Upper lobe of left lung (tissue), 6 donors: Measurements from ENCODE around the gene CDC42EP1. TPM values are rescaled to one million over a fixed set of nuclear protein-coding genes. Genes with fewer than 3 reads are reported as not detected.

ENCODE experiments used
- ATAC-seq, 2 donors: fragments of 200-7000 bp; cut with Tn5 transposase; one replicate each; pipeline ENCODE4 v1.9.1; 2022; ENCODE audit warnings: mild to moderate bottlenecking in 2 of 2, moderate library complexity in 2 of 2; ENCODE audit not compliant: low FRiP score in 2 of 2
- DNase-seq, 2 donors: peaks; one replicate each; pipeline ENCODE4 v3.0.0-alpha.2; 2019 to 2020
- H3K27ac ChIP-seq, 4 donors: fragments of 200-600 bp; sonication (generic); one replicate each; pipeline ENCODE4 v1.5.1; 2016 to 2019
- H3K27me3 ChIP-seq, 4 donors: fragments of 200-600 bp; sonication (generic); one replicate each; pipeline ENCODE4 v1.5.1; 2017 to 2019
- H3K36me3 ChIP-seq, 4 donors: fragments of 200-600 bp; sonication (generic); one replicate each; pipeline ENCODE4 v1.5.1; 2016 to 2019
- H3K4me1 ChIP-seq, 4 donors: fragments of 200-600 bp; sonication (generic); one replicate each; pipeline ENCODE4 v1.5.1; 2018 to 2019
- H3K4me3 ChIP-seq, 4 donors: fragments of 200-600 bp; sonication (generic); one replicate each; pipeline ENCODE4 v1.5.1; 2017 to 2019; ENCODE audit warnings: mild to moderate bottlenecking in 2 of 4, moderate library complexity in 1 of 4
- H3K9me3 ChIP-seq, 4 donors: fragments of 200-600 bp; sonication (generic); one replicate each; pipeline ENCODE4 v1.5.1; 2018 to 2019
- EP300 ChIP-seq, 4 donors: sonication (generic); formaldehyde crosslinking; IDR thresholded peaks; one replicate each; pipeline ENCODE4 v1.5.1; 2017; ENCODE audit warnings: antibody characterized with exemption in 4 of 4, control low read depth in 2 of 4
- POLR2A ChIP-seq, 4 donors: fragments of 450-650 bp; IDR thresholded peaks; one replicate each; pipeline ENCODE4 v1.5.1; 2016 to 2017; ENCODE audit warnings: antibody characterized with exemption in 4 of 4, mild to moderate bottlenecking in 2 of 4
- POLR2AphosphoS5 ChIP-seq, 2 donors: sonication (generic); formaldehyde crosslinking; IDR thresholded peaks; one replicate each; pipeline ENCODE4 v1.5.1; 2017; ENCODE audit warnings: antibody characterized with exemption in 2 of 2
- WGBS, 2 donors: methylation state at CpG; one replicate each; pipeline ENCODE4 v1.1.5; 2017 to 2018; 5-methylcytosine and 5-hydroxymethylcytosine counted together
- total RNA-seq, 6 donors: library from RNA; depleted of rRNA in 4 of 6; stranded (reverse); fragments of >200 nt in 4 of 6; gene quantifications; one replicate each; pipeline versions ENCODE4 v1.1.0 to v1.2.1, GENCODE V29; 2016 to 2021
- TF ChIP-seq, protein P1 (sequence below), 6 experiments: fragments of 450-650 bp in 4 of 6; fragments of 200-600 bp in 2 of 6; sonication (generic) in 2 of 6; IDR thresholded peaks; one replicate each; pipeline ENCODE4 v1.5.1; 2016 to 2019; ENCODE audit warnings: antibody characterized with exemption in 6 of 6
- donor health status: DM: no; HTN: no; CAD: no; lungs with moderate emphysema.
- donor health status: DM: no; HTN: yes; CAD: no; lungs with severe emphysema.

The CDC42EP1 gene
- total RNA-seq, 6 donors from 2014 or later: 38.8 to 81.7 (median 67.5) TPM

GRCh38 chr22:37516456-37516855, 43.8 kb upstream of the CDC42EP1 start:
- no peak overlapping the region for H3K27ac ChIP-seq
- no peak overlapping the region for H3K4me3 ChIP-seq
- H3K9me3 ChIP-seq: no peaks in the 10 kb centered on the region
- H3K4me1 ChIP-seq: peaks cover 22 to 36% (median 26%) of the 10 kb centered on the region in 4 donors
- peaks cover 0 to 4% (median 0%) of the 10 kb centered on the region in 4 donors for H3K36me3 ChIP-seq
- no peak for TF ChIP-seq POLR2A (IDR thresholded peaks at IDR 0.05)
- TF ChIP-seq POLR2AphosphoS5 (IDR thresholded peaks at IDR 0.05): no peak
- TF ChIP-seq, protein P1, sequence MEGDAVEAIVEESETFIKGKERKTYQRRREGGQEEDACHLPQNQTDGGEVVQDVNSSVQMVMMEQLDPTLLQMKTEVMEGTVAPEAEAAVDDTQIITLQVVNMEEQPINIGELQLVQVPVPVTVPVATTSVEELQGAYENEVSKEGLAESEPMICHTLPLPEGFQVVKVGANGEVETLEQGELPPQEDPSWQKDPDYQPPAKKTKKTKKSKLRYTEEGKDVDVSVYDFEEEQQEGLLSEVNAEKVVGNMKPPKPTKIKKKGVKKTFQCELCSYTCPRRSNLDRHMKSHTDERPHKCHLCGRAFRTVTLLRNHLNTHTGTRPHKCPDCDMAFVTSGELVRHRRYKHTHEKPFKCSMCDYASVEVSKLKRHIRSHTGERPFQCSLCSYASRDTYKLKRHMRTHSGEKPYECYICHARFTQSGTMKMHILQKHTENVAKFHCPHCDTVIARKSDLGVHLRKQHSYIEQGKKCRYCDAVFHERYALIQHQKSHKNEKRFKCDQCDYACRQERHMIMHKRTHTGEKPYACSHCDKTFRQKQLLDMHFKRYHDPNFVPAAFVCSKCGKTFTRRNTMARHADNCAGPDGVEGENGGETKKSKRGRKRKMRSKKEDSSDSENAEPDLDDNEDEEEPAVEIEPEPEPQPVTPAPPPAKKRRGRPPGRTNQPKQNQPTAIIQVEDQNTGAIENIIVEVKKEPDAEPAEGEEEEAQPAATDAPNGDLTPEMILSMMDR (IDR thresholded peaks at IDR 0.05): no peak
- TF ChIP-seq EP300 (IDR thresholded peaks at IDR 0.05): no peak
- peaks cover 0 to 14% (median 3%) of the 10 kb centered on the region in 4 donors for H3K27me3 ChIP-seq
- 95 to 97% methylated on average over 1 of the region's 1 CpG for WGBS, 2 donors
- ATAC-seq: no peak
- no peak for DNase-seq

DNA sequence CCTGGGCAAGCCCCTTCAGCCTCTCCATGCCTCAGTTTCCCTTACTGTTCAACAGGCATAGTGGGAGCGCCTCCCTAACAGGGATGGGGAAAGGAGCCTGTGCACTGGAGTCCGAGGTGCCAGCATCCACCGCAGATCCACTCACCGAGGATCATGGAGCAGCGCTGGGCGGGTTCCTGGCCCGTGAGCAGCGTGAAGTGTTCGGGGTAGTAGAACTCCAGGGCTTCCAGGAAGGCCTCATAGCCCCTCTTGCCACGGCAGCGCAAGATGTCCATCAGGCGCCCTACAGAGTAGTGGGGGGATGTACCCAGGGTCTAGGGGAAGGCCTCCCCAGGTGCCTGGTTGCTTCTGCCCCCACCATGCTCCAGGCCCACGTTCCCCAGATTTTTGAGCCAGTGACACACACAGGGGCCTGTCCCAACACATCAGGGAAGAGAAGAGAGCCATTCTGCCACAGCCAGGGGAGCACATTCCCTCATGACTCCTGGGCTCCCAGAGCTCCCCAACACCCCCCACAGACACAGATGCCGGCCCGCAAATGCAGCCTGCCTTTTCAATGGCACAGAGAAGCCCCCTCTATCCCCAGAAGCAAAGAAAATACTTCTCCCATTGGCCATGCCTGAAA, 42.3 kb upstream of the CDC42EP1 start:
- H3K4me1 ChIP-seq: peaks cover 10 to 22% (median 18%) of the 10 kb centered on the region in 4 donors

DNA sequence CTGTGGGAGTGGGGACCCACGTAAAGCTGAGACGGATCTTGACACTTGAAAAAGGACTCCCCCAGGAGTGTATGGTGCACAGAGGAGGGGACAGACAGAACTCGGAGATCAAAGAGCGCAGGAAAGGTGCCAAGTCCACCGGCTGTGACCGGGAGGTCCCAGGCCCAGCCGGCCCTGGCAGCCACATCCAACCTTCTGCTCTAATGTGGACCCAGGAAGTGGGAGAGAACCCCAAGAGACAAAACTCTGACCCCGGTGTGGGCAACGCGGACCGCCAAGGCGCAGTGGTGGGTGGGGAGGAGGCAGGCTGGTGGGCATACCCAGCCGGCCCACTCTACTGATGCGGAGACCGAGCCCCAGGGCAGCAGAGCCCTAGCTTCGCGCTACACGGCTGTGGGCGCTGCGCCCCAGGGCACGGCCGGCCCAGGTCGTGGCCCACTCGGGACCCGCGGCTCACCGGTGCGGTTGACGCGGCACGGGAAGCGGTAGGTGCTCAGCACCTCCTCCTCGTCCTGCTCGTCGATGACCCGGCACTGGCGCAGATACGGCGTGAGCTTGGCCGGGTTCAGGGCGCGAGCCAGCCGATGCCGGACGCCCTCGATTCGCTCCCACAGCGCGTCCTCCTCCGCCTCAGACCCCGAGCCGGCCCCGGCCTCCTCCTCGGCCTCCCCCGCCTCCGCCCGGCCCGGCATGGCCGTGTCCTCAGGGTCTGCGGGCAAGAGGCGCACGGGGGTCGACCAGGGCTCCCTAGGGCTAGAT, 41.6 kb upstream of the CDC42EP1 start:
- H3K27ac ChIP-seq: peak overlapping the region; percentile 62 to 81 (median 72)
- H3K27me3 ChIP-seq: peaks cover 0 to 14% (median 3%) of the 10 kb centered on the region in 4 donors
- peaks cover 0 to 4% (median 0%) of the 10 kb centered on the region in 4 donors for H3K36me3 ChIP-seq
- ATAC-seq (peak in 1 of 2 donors; percentile 51), DNase-seq (no peak)
- 39 to 58% methylated on average over 7 to 16 of the region's 63 CpGs for WGBS, 2 donors
- H3K4me3 ChIP-seq: peak overlapping the region; percentile 60 to 79 (median 72)
- peaks cover 10 to 22% (median 18%) of the 10 kb centered on the region in 4 donors for H3K4me1 ChIP-seq
- H3K9me3 ChIP-seq: no peaks in the 10 kb centered on the region
- TF ChIP-seq POLR2AphosphoS5 (IDR thresholded peaks at IDR 0.05): no peak
- TF ChIP-seq EP300 (IDR thresholded peaks at IDR 0.05): no peak
- TF ChIP-seq, protein P1 (IDR thresholded peaks at IDR 0.05): no peak
- no peak for TF ChIP-seq POLR2A (IDR thresholded peaks at IDR 0.05)

More for the DNA sequence above, 42.3 kb upstream of the CDC42EP1 start:
- Histone ChIP-seq H3K27ac (peak overlapping the region; percentile 62 to 81 (median 72)), H3K4me3 (peak overlapping the region in 3 of 4 donors; percentile 60 to 79 (median 73)), H3K36me3 (peaks cover 0 to 4% (median 0%) of the 10 kb centered on the region in 4 donors), H3K27me3 (peaks cover 0 to 14% (median 3%) of the 10 kb centered on the region in 4 donors), H3K9me3 (no peaks in the 10 kb centered on the region)
- ATAC-seq (no peak), DNase-seq (no peak)
- no peak for TF ChIP-seq EP300 (IDR thresholded peaks at IDR 0.05)
- TF ChIP-seq, protein P1 (IDR thresholded peaks at IDR 0.05): no peak
- no peak for TF ChIP-seq POLR2AphosphoS5 (IDR thresholded peaks at IDR 0.05)
- WGBS, 2 donors: 58 to 72% methylated on average over 2 to 15 of the region's 15 CpGs

GRCh38 chr22:37519268-37520195, 40.7 kb upstream of the CDC42EP1 start, which contains the start of gene CARD10:
Gene CARD10 (minus strand): TSS chr22:37519415. CDS start chr22:37519200, 215 bp downstream.
- peak in 1 of 2 donors; percentile 89 for DNase-seq

More at GRCh38 chr22:37519268-37520195, 40.7 kb upstream of the CDC42EP1 start, which contains the start of gene CARD10:
- 14 to 52% methylated on average over 7 to 39 of the region's 99 CpGs for WGBS, 2 donors
- peak in 1 of 2 donors; percentile 75 for ATAC-seq
- H3K9me3 ChIP-seq: no peaks in the 10 kb centered on the region
- peak in 1 of 4 donors; percentile 14 for TF ChIP-seq POLR2A (IDR thresholded peaks at IDR 0.05)
- TF ChIP-seq, protein P1 (IDR thresholded peaks at IDR 0.05): no peak
- H3K27me3 ChIP-seq: peaks cover 0 to 14% (median 3%) of the 10 kb centered on the region in 4 donors
- H3K36me3 ChIP-seq: peaks cover 0 to 4% (median 0%) of the 10 kb centered on the region in 4 donors
- peak within 1 kb of the TSS; percentile 62 to 81 (median 72) for H3K27ac ChIP-seq
- peaks cover 10 to 22% (median 18%) of the 10 kb centered on the region in 4 donors for H3K4me1 ChIP-seq
- H3K4me3 ChIP-seq: peak within 1 kb of the TSS; percentile 60 to 79 (median 72)
